GM18517 (cell line): ENCODE measurements around the gene SEMA5B.

ENCODE experiments used
- ATAC-seq: cut with Tn5 transposase; IDR thresholded peaks from one replicate; pipeline ENCODE4 v1.9.1; 2021; ENCODE audit warnings: mild to moderate bottlenecking, moderate library complexity; ENCODE audit not compliant: unreplicated experiment

The SEMA5B gene

DNA sequence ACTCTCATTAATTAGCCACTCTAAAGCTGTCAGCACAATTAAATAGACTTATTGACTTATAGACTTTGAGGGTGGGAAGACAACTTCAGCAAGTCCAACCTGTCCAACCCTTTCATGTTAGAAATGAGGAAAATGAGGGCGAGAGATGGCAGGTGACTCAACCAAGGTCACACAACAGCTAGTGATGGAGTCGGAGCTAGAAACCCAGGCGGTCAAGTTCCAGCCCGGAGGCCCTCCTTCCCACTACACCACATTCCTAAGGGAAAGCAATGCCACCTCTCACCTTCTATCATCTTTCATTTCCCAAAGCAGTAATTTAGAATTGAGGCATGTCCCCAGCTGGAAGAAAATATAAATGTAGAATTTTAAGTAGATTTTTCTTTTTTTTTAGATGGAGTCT, 28.7 kb downstream of the SEMA5B start:
- ATAC-seq = no peak

DNA sequence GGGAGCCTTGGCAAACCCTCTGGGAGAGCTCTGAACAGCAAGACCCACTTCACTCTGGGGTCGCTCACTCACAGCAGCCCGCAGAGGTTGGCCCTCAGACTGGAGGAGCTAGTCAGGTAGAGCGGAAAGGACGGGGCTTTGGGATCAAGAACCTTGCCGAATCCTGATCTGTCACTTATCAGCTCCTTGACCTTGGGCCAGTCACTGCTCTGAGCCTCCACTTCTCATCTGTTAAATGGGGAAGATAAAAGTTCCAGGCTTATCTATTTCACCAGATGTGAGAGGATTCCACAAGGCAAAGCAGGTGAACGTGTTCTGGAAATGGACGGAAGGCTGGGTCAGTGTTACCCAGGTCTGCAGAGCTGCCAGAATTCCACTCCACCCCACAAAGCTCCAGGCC, 29.4 kb downstream of the SEMA5B start:
- no peak for ATAC-seq

- no peak for ATAC-seq
Measured at GRCh38 chr3:122996038-122996580, 31.5 kb downstream of the SEMA5B start.

DNA sequence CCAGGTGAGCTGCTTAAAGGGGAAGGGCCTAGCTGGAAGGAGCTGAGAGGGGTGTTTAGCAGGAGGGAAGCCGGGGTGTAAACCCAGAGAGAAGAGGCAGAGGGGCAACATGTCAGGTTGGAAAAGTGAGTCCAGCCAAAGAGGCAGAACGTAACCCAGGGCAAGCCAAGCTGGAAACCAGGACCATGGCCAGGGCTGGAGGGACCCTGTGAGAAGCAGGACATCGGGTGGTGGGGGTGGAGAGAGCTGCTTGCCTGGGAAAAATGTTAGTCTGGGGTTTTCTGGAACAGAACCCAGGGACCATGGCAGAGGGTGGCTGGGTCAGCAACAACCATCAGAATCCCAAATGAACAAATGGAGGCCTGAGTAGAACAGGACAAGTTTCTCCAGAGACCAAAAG, 32.6 kb downstream of the SEMA5B start:
- ATAC-seq = no peak

DNA sequence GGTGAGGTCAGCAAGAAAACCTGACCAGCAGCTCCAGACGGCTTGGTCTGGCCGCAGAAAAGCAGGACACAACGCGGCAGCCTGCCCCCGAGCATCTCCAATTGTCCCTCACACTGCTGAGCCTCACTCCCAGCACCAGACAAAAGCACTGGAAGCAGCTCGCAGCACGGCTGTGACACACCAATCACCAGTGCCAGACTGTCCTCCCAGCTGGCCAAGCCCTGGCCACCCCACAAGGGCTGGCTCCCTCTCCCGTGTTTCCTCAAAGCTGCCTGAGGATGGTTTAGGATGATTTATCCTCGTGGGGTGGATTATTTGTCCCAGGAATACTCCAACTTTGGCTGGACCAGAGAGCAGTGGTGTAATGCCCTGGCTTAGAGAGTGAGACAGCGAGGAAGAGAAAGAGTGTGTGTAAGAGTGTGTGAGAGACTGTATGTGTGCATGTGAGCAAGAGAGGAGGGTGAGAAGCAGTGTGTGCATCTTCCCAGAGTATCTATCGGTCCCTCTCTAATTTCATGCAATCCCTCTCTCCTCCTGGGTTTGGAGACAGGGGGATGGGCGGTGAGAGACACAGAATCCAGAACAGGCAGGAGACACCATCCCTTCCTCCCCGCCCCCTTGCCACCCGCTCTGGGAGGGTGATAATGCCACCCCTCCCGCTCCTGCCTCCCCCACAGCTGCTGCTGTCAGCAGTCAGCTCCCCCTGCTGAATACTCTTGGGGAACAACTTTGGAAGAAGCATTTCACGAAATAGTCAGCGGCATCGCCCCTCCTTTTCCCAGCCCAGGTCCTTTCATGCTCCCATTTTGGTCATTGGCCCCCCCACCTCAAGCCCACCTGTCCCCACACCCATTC, 34.2 kb downstream of the SEMA5B start:
- no peak for ATAC-seq

DNA sequence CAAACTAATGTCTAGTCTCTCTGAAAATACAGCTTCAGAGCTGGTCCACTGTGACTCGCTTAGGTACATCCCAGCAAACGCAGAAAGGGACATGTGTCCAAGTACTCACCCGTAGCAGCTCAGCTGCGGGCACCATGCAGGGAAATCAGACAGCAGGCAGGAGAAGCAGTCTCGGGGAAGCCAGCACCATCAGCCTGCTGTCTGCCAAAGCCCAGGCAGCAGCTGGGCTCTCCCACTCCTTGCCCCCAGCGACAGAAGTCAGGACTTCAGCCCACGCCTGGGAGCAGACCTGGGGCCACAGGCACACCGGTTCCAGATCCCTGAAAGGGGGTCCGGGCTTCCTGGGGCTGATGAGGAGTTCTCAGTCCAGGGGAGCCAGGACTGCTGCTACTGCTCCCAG, 34.9 kb downstream of the SEMA5B start:
- ATAC-seq = no peak

- no peak for ATAC-seq
Measured at GRCh38 chr3:122992133-122992532, 35.4 kb downstream of the SEMA5B start.

DNA sequence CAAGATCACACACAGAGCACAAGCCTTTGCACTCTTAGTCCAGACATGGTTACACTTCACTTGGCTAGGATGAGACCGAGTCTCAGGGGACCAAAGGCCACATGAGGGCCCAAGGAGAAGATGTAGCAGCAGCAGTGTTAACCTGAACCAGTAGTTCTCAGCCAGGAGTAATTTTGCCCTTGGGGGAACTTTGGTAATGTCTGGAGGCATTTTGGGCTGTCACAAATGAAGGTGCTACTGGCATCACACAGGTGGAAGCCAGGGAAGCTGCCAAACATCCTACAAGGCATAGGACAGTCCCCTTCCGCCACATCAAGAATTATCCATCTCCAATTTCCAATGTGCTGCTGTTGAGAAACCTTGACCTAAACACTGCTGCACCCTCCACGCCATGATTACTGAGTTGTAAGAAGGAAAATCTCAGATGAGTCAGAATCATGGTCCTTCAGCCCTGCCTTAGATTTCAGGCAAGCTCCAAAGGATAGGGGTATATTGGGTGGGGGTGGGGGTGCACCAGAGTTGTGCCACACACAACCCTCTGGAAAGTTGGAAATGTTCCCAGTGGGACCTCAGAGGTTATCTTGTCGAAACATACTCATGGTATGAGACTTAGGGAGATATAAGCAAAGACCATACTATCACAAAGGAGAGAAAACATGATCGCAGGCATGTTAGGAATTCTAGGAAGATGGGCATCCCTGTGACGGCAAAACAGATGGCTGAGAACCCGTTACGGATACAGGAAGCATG, 36.2 kb downstream of the SEMA5B start:
- no peak for ATAC-seq

GRCh38 chr3:122989856-122990575, 37.5 kb downstream of the SEMA5B start:
- ATAC-seq = no peak

- no peak for ATAC-seq
Measured at GRCh38 chr3:122988508-122988907, 39.1 kb downstream of the SEMA5B start.

DNA sequence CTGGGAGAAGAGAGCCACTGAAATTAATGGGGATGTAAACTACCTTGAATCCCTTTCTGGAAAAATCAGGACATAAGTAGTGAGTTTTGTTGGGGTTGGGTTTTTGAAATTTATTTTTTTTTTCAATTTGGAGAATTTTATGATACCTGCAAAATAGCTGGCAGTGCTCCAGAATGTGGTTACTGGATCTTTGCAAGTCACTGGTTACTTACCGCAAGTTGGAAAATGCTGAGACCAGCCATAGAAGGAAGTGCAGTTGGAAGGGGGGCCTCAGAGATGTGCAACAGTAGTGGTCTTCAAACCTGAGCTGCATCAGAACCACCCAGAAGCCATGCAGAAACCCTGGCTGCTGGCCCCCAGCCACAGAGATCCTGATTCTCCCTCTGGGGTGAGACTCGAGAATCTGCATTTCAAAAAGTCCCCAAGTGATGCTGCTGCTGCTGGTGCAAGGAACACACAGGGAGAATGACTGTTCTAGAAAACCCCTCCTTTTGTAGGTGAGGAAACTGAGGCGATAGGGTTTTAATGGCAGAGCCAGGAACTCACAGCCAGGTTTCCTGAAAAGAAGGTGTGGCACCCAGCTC, 39.7 kb downstream of the SEMA5B start:
- ATAC-seq = no peak

DNA sequence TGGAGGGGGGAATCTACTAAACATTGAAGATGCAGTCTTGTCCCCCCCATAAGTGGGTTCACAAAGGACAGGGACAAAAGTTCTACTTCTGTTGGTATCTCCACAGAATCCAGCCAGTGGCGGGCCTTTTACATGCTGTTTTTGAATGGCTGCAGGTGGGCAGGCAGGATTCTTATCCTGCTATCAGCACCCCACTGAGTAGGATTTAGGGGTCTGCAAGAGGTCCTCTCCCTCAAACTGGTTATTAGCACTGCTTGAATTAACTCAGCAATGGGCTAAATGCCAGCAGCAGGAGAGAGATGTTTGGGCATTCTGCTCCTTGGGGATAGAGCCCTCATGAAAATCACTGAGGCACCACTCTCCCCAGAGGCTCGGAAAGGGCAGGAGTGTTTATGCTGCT, 40.3 kb downstream of the SEMA5B start:
- no peak for ATAC-seq

- ATAC-seq = no peak
Measured at GRCh38 chr3:122986693-122987179, 40.8 kb downstream of the SEMA5B start.

DNA sequence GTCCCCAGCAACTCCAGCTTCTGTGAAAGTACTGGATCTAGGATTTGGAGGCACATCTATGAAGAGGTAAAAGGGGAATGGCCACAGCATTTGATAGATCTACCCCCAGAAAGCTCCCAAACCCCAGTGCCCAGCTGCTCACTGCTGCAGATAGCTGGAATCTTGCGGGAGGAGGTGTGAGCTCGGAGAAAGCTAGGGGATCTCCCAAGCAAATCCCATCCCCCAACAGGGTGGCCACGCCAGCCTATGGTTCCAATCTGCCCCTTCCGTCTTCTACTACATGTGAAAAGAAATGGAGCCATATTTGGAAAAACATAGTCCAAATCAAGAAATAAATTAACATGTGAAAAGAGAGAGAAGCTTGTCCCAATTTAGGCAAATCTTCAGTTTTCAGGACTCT, 42.0 kb downstream of the SEMA5B start:
- no peak for ATAC-seq

DNA sequence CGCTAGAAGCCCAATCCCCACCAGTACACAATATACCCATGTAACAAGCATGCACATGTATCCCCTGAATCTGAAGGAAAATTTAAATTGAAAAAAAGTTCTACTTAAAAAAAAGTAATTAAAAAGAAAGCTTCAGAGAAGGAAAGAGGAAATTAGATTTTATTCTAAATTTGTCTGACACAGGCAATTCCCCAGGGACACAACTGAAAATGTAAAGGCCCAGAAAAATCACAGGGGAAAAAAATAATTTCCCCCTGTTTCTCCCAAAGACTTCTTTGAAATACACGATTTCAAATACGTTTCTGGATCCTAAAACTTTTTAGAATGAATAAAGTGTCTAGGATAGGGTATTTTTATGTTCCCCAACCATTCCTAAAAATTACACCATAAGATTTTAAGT, 42.9 kb downstream of the SEMA5B start:
- no peak for ATAC-seq

- no peak for ATAC-seq
Measured at GRCh38 chr3:122984007-122984406, 43.6 kb downstream of the SEMA5B start.

- no peak for ATAC-seq
Measured at GRCh38 chr3:122982216-122983185, 45.1 kb downstream of the SEMA5B start.

- no peak for ATAC-seq
Measured at GRCh38 chr3:122979211-122979610, 48.4 kb downstream of the SEMA5B start.

GRCh38 chr3:122978569-122978968, 49.0 kb downstream of the SEMA5B start:
- no peak for ATAC-seq
